ENCODE data around the gene SNAI1.

DNA sequence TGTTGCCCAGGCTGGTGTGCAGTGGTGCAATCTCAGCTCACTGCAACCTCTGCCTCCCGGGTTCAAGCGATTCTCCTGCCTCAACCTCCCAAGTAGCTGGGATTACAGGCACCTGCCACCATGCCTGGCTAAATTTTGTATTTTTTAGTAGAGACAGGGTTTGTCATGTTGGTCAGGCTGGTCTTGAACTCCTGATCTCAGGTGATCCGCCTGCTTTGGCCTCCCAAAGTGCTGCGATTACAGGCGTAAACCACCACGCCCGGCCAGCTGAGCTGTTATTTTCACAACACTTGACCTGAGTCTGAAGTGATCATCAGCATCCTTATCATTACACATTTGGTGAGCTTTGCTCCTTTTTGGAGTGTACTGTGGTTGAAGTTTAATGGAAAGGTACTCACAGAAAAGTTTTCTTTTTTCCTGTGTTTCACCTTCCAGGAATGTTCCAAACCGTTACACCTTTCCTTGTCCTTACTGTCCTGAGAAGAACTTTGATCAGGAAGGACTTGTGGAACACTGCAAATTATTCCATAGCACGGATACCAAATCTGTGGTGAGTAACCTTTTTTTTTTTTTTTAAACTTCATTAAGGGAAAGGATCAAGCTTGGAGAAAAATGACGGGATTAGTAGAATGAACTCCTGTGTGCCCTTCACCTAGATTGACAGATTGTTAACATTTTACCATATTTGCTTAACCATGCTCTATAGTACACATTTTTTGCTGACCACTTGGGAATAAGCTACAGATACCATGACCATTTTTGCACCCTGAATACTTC lies 36.9 kb upstream of the SNAI1 start:
- TF ChIP-seq POLR2A (IDR thresholded peaks at IDR 0.05): no peak
- TF ChIP-seq, protein P1, sequence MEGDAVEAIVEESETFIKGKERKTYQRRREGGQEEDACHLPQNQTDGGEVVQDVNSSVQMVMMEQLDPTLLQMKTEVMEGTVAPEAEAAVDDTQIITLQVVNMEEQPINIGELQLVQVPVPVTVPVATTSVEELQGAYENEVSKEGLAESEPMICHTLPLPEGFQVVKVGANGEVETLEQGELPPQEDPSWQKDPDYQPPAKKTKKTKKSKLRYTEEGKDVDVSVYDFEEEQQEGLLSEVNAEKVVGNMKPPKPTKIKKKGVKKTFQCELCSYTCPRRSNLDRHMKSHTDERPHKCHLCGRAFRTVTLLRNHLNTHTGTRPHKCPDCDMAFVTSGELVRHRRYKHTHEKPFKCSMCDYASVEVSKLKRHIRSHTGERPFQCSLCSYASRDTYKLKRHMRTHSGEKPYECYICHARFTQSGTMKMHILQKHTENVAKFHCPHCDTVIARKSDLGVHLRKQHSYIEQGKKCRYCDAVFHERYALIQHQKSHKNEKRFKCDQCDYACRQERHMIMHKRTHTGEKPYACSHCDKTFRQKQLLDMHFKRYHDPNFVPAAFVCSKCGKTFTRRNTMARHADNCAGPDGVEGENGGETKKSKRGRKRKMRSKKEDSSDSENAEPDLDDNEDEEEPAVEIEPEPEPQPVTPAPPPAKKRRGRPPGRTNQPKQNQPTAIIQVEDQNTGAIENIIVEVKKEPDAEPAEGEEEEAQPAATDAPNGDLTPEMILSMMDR (IDR thresholded peaks at IDR 0.05): no peak
